Activated naive CD8-positive, alpha-beta T cell treated with anti-CD3 and anti-CD28 coated beads, Interleukin-2, amount 10 ng/mL, durations not matched to agents 7 days and 5 days (primary cell): ENCODE results near the gene ETV6. TPM values are rescaled to one million over a fixed set of nuclear protein-coding genes. Genes with fewer than 3 reads are reported as not detected.

Source experiments
- ATAC-seq: fragments of 150-1000 bp; cut with Tn5 transposase; one replicate; pipeline ENCODE4 v1.10.0; 2021; ENCODE audit warnings: low read depth, moderate library complexity
- POLR2A ChIA-PET: fragments of 350-600 bp; sonication (Branson Sonifier 250); formaldehyde crosslinking; loops from one replicate; lab custom pipeline; 2021; ENCODE audit warnings: antibody characterized with exemption; lab: Charles Lee
- DNase-seq: peaks from one replicate; pipeline ENCODE4 v3.0.0; 2021
- H3K27ac Mint-ChIP-seq: one replicate; pipeline ENCODE4 v1.8.0; 2022; ENCODE audit warnings: mild to moderate bottlenecking, mixed read lengths
- H3K27me3 Mint-ChIP-seq: one replicate; pipeline ENCODE4 v1.8.0; 2022; ENCODE audit warnings: mild to moderate bottlenecking, moderate library complexity, mixed read lengths
- H3K36me3 Mint-ChIP-seq: one replicate; pipeline ENCODE4 v1.8.0; 2021; ENCODE audit warnings: mild to moderate bottlenecking, mixed read lengths
- H3K4me1 Mint-ChIP-seq: one replicate; pipeline ENCODE4 v1.8.0; 2021; ENCODE audit warnings: mixed read lengths
- H3K4me3 Mint-ChIP-seq: one replicate; pipeline ENCODE4 v1.8.0; 2022; ENCODE audit warnings: mild to moderate bottlenecking, moderate library complexity, mixed read lengths
- H3K9me3 Mint-ChIP-seq: one replicate; pipeline ENCODE4 v1.8.0; 2021; ENCODE audit warnings: mixed read lengths
- total RNA-seq, 2 experiments: library from RNA; stranded (reverse); gene quantifications; one replicate each; pipeline ENCODE4 v1.2.3, GENCODE V29; 2021

Gene ETV6
- total RNA-seq, 2 experiments from 2014 or later, result 22.5 to 26.0 TPM

DNA sequence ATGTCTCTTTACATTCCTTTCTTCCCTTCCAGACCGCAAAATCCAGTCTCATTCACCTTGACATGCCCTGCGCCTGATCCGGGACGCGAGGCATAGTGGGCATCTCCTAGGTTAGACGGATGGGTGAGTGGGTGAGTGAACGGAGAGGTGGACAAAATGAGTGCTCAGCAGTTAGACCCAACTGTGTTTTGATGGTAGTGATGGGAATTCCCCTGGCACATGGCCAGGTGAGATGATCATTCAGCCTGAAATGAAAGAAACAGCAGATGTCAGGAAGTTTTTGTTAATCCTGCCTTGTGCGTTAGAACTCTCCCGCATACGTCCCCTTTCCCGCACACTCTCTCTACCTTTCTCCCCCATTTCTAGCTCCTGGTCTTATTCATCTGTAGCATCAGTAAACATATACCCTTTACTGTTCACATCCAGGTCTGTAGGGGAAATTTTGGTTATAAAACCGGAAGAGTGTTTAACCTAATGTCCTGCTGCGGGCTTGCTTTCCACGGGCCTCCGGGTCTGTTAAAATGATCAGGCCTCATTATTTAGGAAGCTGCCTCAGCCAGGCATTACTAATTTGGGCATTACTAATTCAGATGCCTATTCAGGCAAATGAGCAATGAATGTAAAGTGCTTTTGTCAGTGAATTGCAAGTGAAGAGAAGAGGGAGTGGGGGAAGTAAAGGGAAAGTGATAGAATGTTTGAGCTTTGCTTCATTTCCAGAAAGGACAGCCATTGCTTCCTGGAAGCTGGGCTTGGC is 172.8 kb downstream of the ETV6 start:
- POLR2A ChIA-PET, result no interaction called here

DNA sequence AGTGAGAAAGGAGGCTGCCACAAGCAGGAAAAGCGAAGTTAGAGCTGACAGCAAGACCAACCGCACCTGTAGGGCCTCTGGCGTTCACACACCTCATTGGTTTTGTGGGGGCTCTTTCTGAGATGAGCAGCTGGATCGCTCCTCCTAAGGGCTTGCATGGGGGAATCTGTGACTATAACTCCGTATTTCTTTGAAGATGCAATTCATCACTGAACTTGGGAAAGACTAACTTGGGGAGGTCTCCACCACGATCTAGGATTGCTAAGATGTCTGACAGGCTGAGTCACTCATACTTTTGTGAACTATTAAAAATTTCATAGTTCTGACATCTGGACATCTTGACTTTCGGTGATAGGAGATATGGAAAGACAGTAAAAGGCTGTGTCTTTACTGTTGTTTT is 173.6 kb downstream of the ETV6 start:
- Mint-ChIP-seq H3K27ac (no peak overlapping the region), H3K36me3 (peaks cover 13% of the 10 kb centered on the region), H3K4me1 (peaks cover 11% of the 10 kb centered on the region), H3K9me3 (no peaks in the 10 kb centered on the region), H3K27me3 (no peaks in the 10 kb centered on the region), H3K4me3 (no peak overlapping the region)
- ATAC-seq (no peak), DNase-seq (no peak)
- POLR2A ChIA-PET, result no interaction called here

More for the DNA sequence above, 172.8 kb downstream of the ETV6 start:
- peaks cover 11% of the 10 kb centered on the region for H3K4me1 Mint-ChIP-seq
- no peaks in the 10 kb centered on the region for H3K27me3 Mint-ChIP-seq
- H3K4me3 Mint-ChIP-seq, result no peak overlapping the region
- no peaks in the 10 kb centered on the region for H3K9me3 Mint-ChIP-seq
- ATAC-seq, result no peak
- no peak for DNase-seq
- H3K36me3 Mint-ChIP-seq, result peaks cover 13% of the 10 kb centered on the region
- peak overlapping the region; percentile 5 for H3K27ac Mint-ChIP-seq

- Mint-ChIP-seq H3K27me3 (no peaks in the 10 kb centered on the region), H3K9me3 (no peaks in the 10 kb centered on the region), H3K36me3 (peaks cover 13% of the 10 kb centered on the region), H3K4me3 (no peak overlapping the region), H3K27ac (no peak overlapping the region), H3K4me1 (peaks cover 11% of the 10 kb centered on the region)
- ATAC-seq (no peak), DNase-seq (no peak)
- POLR2A ChIA-PET, result interaction anchor here (0.5 kb wide), 1 partner anchor 47 kb away, joined by 5 read pairs; no protein-coding TSS in a partner anchor
These were observed 174.1 kb downstream of the ETV6 start for GRCh38 chr12:11823593-11823992.

- Mint-ChIP-seq H3K27me3 (no peaks in the 10 kb centered on the region), H3K27ac (no peak overlapping the region), H3K4me1 (peaks cover 11% of the 10 kb centered on the region), H3K9me3 (no peaks in the 10 kb centered on the region), H3K4me3 (no peak overlapping the region), H3K36me3 (peaks cover 13% of the 10 kb centered on the region)
- DNase-seq, result no peak
- no peak for ATAC-seq
- POLR2A ChIA-PET, result interaction anchor here (0.5 kb wide), 1 partner anchor 47 kb away, joined by 5 read pairs; no protein-coding TSS in a partner anchor
These were observed 174.6 kb downstream of the ETV6 start for GRCh38 chr12:11824069-11824468.

DNA sequence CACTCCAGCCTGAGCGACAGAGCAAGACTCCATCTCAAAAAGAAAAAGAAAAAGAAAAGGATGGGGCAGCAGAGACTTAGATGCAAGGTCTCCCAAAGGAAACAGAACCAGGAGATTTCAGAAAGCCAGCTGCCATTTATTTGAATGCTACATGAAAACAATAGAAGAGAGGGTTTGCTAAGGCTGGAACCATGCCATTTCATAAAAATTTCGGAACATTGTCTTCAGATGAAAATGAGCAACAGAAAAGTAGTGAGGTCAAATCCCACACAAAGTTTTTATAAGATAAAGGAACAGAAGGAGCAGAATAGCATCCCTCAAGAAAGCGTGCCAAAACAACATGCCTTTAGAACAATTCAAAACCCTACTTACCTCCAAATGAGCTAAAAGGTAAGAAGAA is 175.3 kb downstream of the ETV6 start:
- ATAC-seq, result no peak
- POLR2A ChIA-PET, result no interaction called here
- Mint-ChIP-seq H3K4me3 (no peak overlapping the region), H3K36me3 (peaks cover 13% of the 10 kb centered on the region), H3K4me1 (peaks cover 11% of the 10 kb centered on the region), H3K27ac (no peak overlapping the region), H3K9me3 (no peaks in the 10 kb centered on the region), H3K27me3 (no peaks in the 10 kb centered on the region)
- DNase-seq, result no peak

- H3K27me3 Mint-ChIP-seq, result no peaks in the 10 kb centered on the region
- POLR2A ChIA-PET, result no interaction called here
These were observed 175.8 kb downstream of the ETV6 start for GRCh38 chr12:11825278-11825677.

DNA sequence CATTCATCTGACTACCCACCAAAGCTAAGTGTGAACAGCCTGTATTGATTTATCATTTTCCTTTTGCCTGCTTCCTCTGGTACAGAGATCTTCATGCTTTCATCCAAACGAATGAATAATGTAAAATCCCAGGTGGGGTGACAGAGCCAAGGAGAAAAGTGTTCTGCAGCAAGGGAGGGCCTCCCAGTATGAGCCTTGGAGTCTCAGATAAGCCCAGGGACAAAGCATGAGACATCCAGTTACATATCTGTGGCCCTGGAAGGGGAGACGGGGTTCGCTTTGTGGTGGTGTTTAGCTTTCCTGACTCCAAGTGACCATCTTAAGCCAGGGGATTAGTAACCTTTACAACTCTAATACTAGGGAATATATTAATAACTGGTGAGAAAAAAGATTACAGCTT is 177.1 kb downstream of the ETV6 start:
- DNase-seq (no peak), ATAC-seq (no peak)
- Mint-ChIP-seq H3K9me3 (no peaks in the 10 kb centered on the region), H3K36me3 (peaks cover 13% of the 10 kb centered on the region), H3K27ac (no peak overlapping the region), H3K4me1 (peaks cover 11% of the 10 kb centered on the region), H3K4me3 (no peak overlapping the region), H3K27me3 (no peaks in the 10 kb centered on the region)
- POLR2A ChIA-PET, result interaction anchor here (1.0 kb wide), 1 partner anchor 14 kb away, joined by 3 read pairs; no protein-coding TSS in a partner anchor

More at GRCh38 chr12:11825278-11825677, 175.8 kb downstream of the ETV6 start:
- H3K4me3 Mint-ChIP-seq, result no peak overlapping the region
- DNase-seq (no peak), ATAC-seq (no peak)
- no peaks in the 10 kb centered on the region for H3K9me3 Mint-ChIP-seq
- no peak overlapping the region for H3K27ac Mint-ChIP-seq
- peaks cover 13% of the 10 kb centered on the region for H3K36me3 Mint-ChIP-seq
- peaks cover 11% of the 10 kb centered on the region for H3K4me1 Mint-ChIP-seq

DNA sequence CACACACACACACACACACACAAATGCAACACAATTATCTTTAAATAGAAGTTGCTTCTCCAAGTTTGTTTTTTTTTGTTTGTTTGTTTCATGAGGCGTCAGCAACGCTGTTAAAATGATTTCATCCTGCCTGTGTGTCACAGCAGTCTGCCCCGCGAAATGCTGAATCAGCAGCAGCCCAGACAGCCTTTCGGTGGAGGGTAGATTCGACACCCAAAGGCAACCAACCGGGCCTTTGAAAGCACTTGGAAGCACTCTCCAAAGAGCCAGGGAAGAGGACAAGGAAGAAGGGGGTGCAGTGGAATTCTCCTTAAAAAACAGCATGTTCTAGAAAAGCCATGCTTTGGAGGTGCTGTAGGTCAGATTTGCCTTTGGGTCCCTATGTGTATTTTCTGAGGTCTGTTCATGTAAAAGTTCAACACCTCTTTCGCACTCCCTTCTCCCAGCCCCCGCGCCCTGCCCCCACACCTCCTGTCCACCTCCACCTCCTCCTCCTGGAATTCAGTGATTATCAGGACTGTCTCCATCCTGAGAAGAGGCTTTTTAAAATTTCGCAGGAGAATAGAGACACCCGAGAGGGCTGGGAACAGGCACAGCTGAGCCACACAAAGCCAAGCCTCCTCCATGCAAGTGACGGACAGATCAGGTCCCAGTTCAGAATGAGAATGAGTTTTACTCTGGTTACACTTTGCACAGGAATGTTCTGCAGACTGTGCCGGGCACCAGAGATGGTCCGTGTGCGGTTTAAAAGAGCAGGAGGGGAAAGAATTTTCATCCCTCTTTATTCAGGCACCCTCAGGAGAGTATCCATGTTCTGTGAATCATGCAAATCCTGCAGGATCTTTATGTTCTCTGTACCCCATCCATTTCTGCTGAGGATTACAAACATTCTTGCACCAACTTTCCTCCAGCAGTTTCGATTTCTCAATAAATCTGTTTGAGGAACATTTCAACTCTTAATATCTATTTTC is 177.9 kb downstream of the ETV6 start:
- ATAC-seq, result no peak
- Mint-ChIP-seq H3K9me3 (no peaks in the 10 kb centered on the region), H3K27ac (no peak overlapping the region), H3K27me3 (no peaks in the 10 kb centered on the region), H3K4me1 (peaks cover 4% of the 10 kb centered on the region), H3K36me3 (peaks cover 15% of the 10 kb centered on the region), H3K4me3 (no peak overlapping the region)
- DNase-seq, result no peak
- POLR2A ChIA-PET, result no interaction called here

DNA sequence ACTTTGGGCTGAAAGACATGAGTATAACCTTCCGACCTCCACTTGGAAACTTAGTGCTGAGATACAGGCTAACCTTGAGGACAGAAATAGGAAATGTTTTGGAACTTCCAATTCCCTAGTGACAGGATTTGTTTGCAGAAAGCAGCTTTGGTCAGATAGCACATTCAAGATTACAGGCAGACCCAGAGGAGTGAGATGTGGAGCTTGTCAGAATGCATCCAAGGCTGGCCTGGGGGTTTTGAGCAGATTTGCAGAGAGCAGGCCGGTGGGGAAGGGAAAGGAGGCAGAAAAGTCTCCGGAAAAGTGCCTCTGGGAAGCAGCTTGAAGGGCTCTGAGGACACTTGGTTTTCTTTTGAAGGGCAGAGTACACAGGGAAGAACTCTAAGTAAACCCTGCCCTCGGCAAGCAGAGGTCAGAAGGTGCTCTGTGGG is 180.3 kb downstream of the ETV6 start:
- POLR2A ChIA-PET, result no interaction called here
- H3K27ac Mint-ChIP-seq, result no peak overlapping the region
- ATAC-seq, result no peak
- no peaks in the 10 kb centered on the region for H3K9me3 Mint-ChIP-seq
- peaks cover 2% of the 10 kb centered on the region for H3K4me1 Mint-ChIP-seq
- no peaks in the 10 kb centered on the region for H3K27me3 Mint-ChIP-seq
- peaks cover 17% of the 10 kb centered on the region for H3K36me3 Mint-ChIP-seq
- H3K4me3 Mint-ChIP-seq, result no peak overlapping the region
- DNase-seq, result no peak

GRCh38 chr12:11830307-11830801 is 180.9 kb downstream of the ETV6 start:
- Mint-ChIP-seq H3K9me3 (no peaks in the 10 kb centered on the region), H3K27me3 (no peaks in the 10 kb centered on the region), H3K4me3 (no peak overlapping the region), H3K27ac (no peak overlapping the region), H3K36me3 (peaks cover 17% of the 10 kb centered on the region), H3K4me1 (no peaks in the 10 kb centered on the region)
- POLR2A ChIA-PET, result no interaction called here
- ATAC-seq (no peak), DNase-seq (no peak)

DNA sequence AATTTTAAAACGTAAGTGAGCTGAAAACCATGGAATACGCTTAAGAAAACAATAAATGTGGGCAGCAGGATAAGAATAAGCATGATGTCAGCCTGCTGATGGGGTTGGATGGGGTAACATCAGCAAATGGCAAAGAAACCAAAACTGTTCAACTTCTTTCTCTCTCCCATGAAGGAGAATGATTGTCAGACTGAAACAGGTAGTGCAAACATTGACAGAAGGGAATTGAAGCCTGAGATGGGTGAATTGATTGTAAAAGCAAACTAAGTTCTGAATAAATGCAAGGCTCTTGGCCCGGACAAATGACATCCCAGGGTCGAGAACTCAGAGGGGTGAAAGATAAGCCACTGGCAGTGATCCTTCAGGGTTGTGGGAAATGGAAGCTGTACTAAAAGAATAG is 182.6 kb downstream of the ETV6 start:
- Mint-ChIP-seq H3K27ac (no peak overlapping the region), H3K27me3 (no peaks in the 10 kb centered on the region), H3K9me3 (no peaks in the 10 kb centered on the region), H3K4me3 (no peak overlapping the region), H3K4me1 (peaks cover 5% of the 10 kb centered on the region), H3K36me3 (peaks cover 10% of the 10 kb centered on the region)
- ATAC-seq (no peak), DNase-seq (no peak)
- POLR2A ChIA-PET, result no interaction called here

GRCh38 chr12:11833174-11833895 is 183.9 kb downstream of the ETV6 start:
- Mint-ChIP-seq H3K4me3 (no peak overlapping the region), H3K27me3 (no peaks in the 10 kb centered on the region), H3K9me3 (no peaks in the 10 kb centered on the region), H3K4me1 (peaks cover 7% of the 10 kb centered on the region), H3K27ac (no peak overlapping the region), H3K36me3 (peaks cover 13% of the 10 kb centered on the region)
- DNase-seq, result no peak
- no peak for ATAC-seq
- POLR2A ChIA-PET, result no interaction called here
